K562 (cell line): ENCODE measurements around the gene FETUB. TPM values are rescaled to one million over a fixed set of nuclear protein-coding genes. Genes with fewer than 3 reads are reported as not detected.

Experiments
- ATAC-seq: fragments of 200-7000 bp; cut with Tn5 transposase; 3 replicates; pipeline ENCODE4 v1.9.1; 2020; ENCODE audit warnings: moderate library complexity
- BruUV-seq: library from RNA; stranded (reverse); fragments of 400-500 nt; replicated peaks from 2 replicates; lab custom pipeline; 2021; lab: Mats Ljungman, UMichigan
- CTCF ChIA-PET: fragments of 300-600 bp; formaldehyde crosslinking; extraction: SDS; loops from one replicate; lab custom pipeline; 2021; ENCODE audit warnings: low intra/inter-chr PET ratio; lab: Yijun Ruan, JAX
- POLR2A ChIA-PET: fragments of 300-600, 350-650 bp; sonication (Branson Sonifier 250); formaldehyde crosslinking; extraction: SDS; loops from one replicate; lab custom pipeline; 2021; ENCODE audit warnings: antibody characterized with exemption, inconsistent platforms; lab: Yijun Ruan, JAX
- DNase-seq, 4 experiments: peaks; one replicate each; pipeline versions ENCODE4 v3.0.0 to v3.0.0-alpha.2; 2011 to 2018; ENCODE audit warnings: low spot score in 3 of 4, mixed read lengths in 3 of 4; ENCODE audit errors: extremely low read depth in 1 of 4
- FAIRE-seq: peaks from 2 replicates; lab custom pipeline; 2011; peaks lifted over from hg19 to GRCh38; lab: Jason Lieb, UNC
- H2AFZ ChIP-seq: 2 replicates; pipeline ENCODE4 v1.6.0; 2011; ENCODE audit warnings: low read depth, low read length, control low read depth, inconsistent platforms
- H3K27ac ChIP-seq: fragments of 200-600 bp; 3 replicates; pipeline ENCODE4 v1.8.0; 2011; ENCODE audit warnings: low read depth, mild to moderate bottlenecking, control low read depth, inconsistent platforms, low read length, moderate library complexity, mixed read lengths; ENCODE audit errors: extremely low read depth
- H3K27me3 ChIP-seq, 2 experiments: fragments of 300-600 bp in 1 of 2; 2 replicates in 1 of 2; 3 replicates in 1 of 2; pipeline versions ENCODE4 v1.6.0 to v1.8.0; 2011; ENCODE audit warnings: inconsistent platforms in 2 of 2, low read length in 2 of 2, mild to moderate bottlenecking in 1 of 2, mixed read lengths in 1 of 2, moderate library complexity in 1 of 2; ENCODE audit not compliant: control insufficient read depth in 2 of 2, insufficient read depth in 2 of 2
- H3K36me3 ChIP-seq: fragments of 300-600 bp; 3 replicates; pipeline ENCODE4 v1.8.0; 2011; ENCODE audit warnings: mild to moderate bottlenecking, low read length, inconsistent platforms; ENCODE audit not compliant: control insufficient read depth, insufficient read depth
- H3K4me1 ChIP-seq, 2 experiments: fragments of 200-600 bp in 1 of 2; replicated peaks in 1 of 2; 2 replicates in 1 of 2; 3 replicates in 1 of 2; pipeline versions ENCODE4 v1.5.1 to v1.8.0; 2011; ENCODE audit warnings: inconsistent platforms in 2 of 2, low read length in 2 of 2, mild to moderate bottlenecking in 1 of 2, mixed read lengths in 1 of 2, moderate library complexity in 1 of 2; ENCODE audit not compliant: control insufficient read depth in 2 of 2, insufficient read depth in 2 of 2
- H3K4me2 ChIP-seq: 2 replicates; pipeline ENCODE4 v1.6.1; 2011; ENCODE audit warnings: low read length, control low read depth, inconsistent platforms, mixed read lengths; ENCODE audit not compliant: insufficient read depth
- H3K4me3 ChIP-seq: fragments of 200-600 bp; sonication (generic), shearing (Covaris generic); 2 replicates; pipeline ENCODE4 v1.5.1; 2016; ENCODE audit warnings: control low read depth, inconsistent platforms
- H3K79me2 ChIP-seq: fragments of 200-600 bp; 3 replicates; pipeline ENCODE4 v1.8.0; 2011; ENCODE audit warnings: low read length, inconsistent platforms; ENCODE audit not compliant: control insufficient read depth, insufficient read depth
- H3K9ac ChIP-seq, 2 experiments: 2 replicates each; pipeline versions ENCODE4 v1.6.0 to v1.6.1; 2011; ENCODE audit warnings: low read depth in 2 of 2, low read length in 2 of 2, control low read depth in 1 of 2, inconsistent platforms in 1 of 2, mild to moderate bottlenecking in 1 of 2, mixed read lengths in 1 of 2; ENCODE audit not compliant: insufficient read depth in 1 of 2
- H3K9me1 ChIP-seq: one replicate; pipeline ENCODE4 v1.6.0; 2011; ENCODE audit warnings: inconsistent platforms, mild to moderate bottlenecking, low read length, moderate library complexity; ENCODE audit not compliant: control insufficient read depth, insufficient read depth
- H3K9me3 ChIP-seq: replicated peaks from 2 replicates; pipeline ENCODE4 v1.5.1; 2011; ENCODE audit warnings: low read depth, low read length, inconsistent platforms; ENCODE audit not compliant: control insufficient read depth, insufficient read depth
- H4K20me1 ChIP-seq: replicated peaks from 2 replicates; pipeline ENCODE4 v1.6.1; 2011; ENCODE audit warnings: low read length, inconsistent platforms, mixed read lengths; ENCODE audit not compliant: control insufficient read depth, insufficient read depth
- CBX8 ChIP-seq: fragments of 200-600 bp; sonication (generic); IDR thresholded peaks from 2 replicates; pipeline ENCODE4 v1.6.1; 2012; ENCODE audit warnings: borderline replicate concordance, mixed run types, low read depth, mild to moderate bottlenecking, moderate library complexity, mixed read lengths, low read length, control low read depth, inconsistent platforms; ENCODE audit not compliant: poor library complexity, severe bottlenecking; ENCODE audit errors: extremely low read depth
- GTF2E2 ChIP-seq: fragments of 200-800 bp; sonication (Bioruptor generic); IDR thresholded peaks from 2 replicates; pipeline ENCODE4 v1.6.1; 2016; ENCODE audit warnings: missing genetic modification characterization, missing compliant biosample characterization
- L3MBTL2 ChIP-seq: fragments of 450-650 bp; IDR thresholded peaks from 2 replicates; pipeline ENCODE4 v1.6.1; 2016; ENCODE audit warnings: mild to moderate bottlenecking, moderate library complexity
- REST ChIP-seq, 2 experiments: fragments of 450-650 bp; formaldehyde crosslinking in 1 of 2; IDR thresholded peaks; 2 replicates each; pipeline versions ENCODE4 v1.4.0 to v1.6.1; 2014 to 2020; ENCODE audit warnings: mild to moderate bottlenecking in 2 of 2, borderline replicate concordance in 1 of 2, low read depth in 1 of 2
- SIRT6 ChIP-seq: IDR thresholded peaks from one replicate; pipeline ENCODE4 v1.6.1; 2012; ENCODE audit warnings: low read depth, mild to moderate bottlenecking, control low read depth, inconsistent platforms, low read length, moderate library complexity
- whole genome bisulfite sequencing: fragments of 100-300 bp; shearing (Covaris generic); methylation state at CpG from one replicate; pipeline ENCODE4 v1.1.6; 2016; ENCODE audit warnings: low coverage, mixed read lengths; ENCODE audit not compliant: insufficient coverage; ENCODE audit errors: missing lambda C conversion rate; 5-methylcytosine and 5-hydroxymethylcytosine counted together
- in situ Hi-C: fragments of 300-500 bp; cut with MboI; formaldehyde crosslinking; loops from 4 replicates; pipeline ENCODE4 v1.15.0; 2018; ENCODE audit warnings: inconsistent platforms, mixed read lengths
- intact Hi-C: fragments of 100-400 bp; cut with micrococcal nuclease; formaldehyde crosslinking; loops from 2 replicates; pipeline ENCODE4 v1.14.2; 2022
- polyA plus RNA-seq, 8 experiments: library from polyadenylated mRNA; depleted of rRNA in 4 of 8; stranded (reverse) in 5 of 8; unstranded in 3 of 8; fragments of >200 nt; fragmentation: Nextera tagmentation in 2 of 8; fragmentation: Illumina TruSeq in 1 of 8; extraction: Ambion mirVana in 2 of 8; extraction: Trizol in 1 of 8; gene quantifications; 2 replicates each; pipeline versions ENCODE4 v1.2.1 to v1.2.3, GENCODE V29; 2011 to 2014; ENCODE audit warnings: inconsistent platforms in 1 of 8, missing spikeins in 1 of 8
- total RNA-seq, 7 experiments: library from RNA; depleted of rRNA in 6 of 7; stranded (reverse); fragments of >200 nt in 6 of 7; fragmentation: Illumina TruSeq in 2 of 7; extraction: Trizol in 2 of 7; gene quantifications; 2 replicates each; pipeline versions ENCODE4 v1.2.1 to v1.2.3, GENCODE V29; 2011 to 2021; ENCODE audit warnings: low replicate concordance in 1 of 7

Gene FETUB
- total and polyA plus RNA-seq, 9 of the 15 experiments (the other 6 are each of a cell fraction or from before 2014, with no cell fraction given) = not detected

DNA sequence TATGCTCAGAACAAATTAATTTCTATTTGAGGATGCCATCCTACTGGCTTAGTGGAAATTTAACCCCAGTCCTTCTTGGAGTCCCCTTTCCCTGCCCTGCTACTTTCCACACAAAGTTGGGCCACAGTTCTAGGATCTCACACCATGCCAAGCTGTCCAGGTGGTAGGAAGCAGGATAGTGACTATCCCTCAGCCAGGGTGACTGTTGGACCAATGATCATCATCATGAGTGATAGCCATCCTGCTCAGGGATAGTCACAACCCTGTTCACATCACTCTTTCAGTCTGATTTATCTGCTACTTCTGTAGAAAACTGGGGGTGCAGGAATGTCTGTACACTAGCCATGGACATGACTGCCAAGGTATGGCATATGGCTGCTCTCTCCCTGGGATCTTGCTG lies 38.4 kb downstream of the FETUB start:
- no peak for TF ChIP-seq L3MBTL2
- ChIA-PET CTCF (no interaction called here), POLR2A (interaction anchor here (0.6 kb wide), 1 partner anchor 111 kb away, joined by 3 read pairs; no protein-coding TSS in a partner anchor)
- no peak overlapping the region for H3K4me3 ChIP-seq
- BruUV-seq = no TSS peak
- H3K9ac ChIP-seq = no peak overlapping the region
- peaks cover 7 to 43% of the 10 kb centered on the region in 2 experiments for H3K27me3 ChIP-seq
- H2AFZ ChIP-seq = no peak overlapping the region
- no peaks in the 10 kb centered on the region for H3K79me2 ChIP-seq
- ATAC-seq (no peak), DNase-seq (no peak), FAIRE-seq (no peak)
- H3K36me3 ChIP-seq = no peaks in the 10 kb centered on the region
- intact Hi-C loops = no loop called here
- no peaks in the 10 kb centered on the region; the same call in 1 of the 2 replicates for H4K20me1 ChIP-seq
- H3K4me1 ChIP-seq = no peaks in the 10 kb centered on the region; a peak in 1 of 5 replicates
- H3K9me1 ChIP-seq = no peaks in the 10 kb centered on the region
- no peak overlapping the region for H3K27ac ChIP-seq
- H3K4me2 ChIP-seq = no peak overlapping the region
- no peaks in the 10 kb centered on the region for H3K9me3 ChIP-seq
- in situ Hi-C loops = no loop called here

- ChIA-PET POLR2A (interaction anchor here (0.6 kb wide), 1 partner anchor 112 kb away, joined by 3 read pairs; no protein-coding TSS in a partner anchor), CTCF (no interaction called here)
- Histone ChIP-seq H3K9ac (no peak overlapping the region), H4K20me1 (no peaks in the 10 kb centered on the region; the same call in 1 of the 2 replicates), H3K4me2 (no peak overlapping the region), H3K27ac (no peak overlapping the region), H3K9me3 (no peaks in the 10 kb centered on the region), H3K27me3 (peaks cover 2 to 40% of the 10 kb centered on the region in 2 experiments), H2AFZ (no peak overlapping the region), H3K9me1 (no peaks in the 10 kb centered on the region), H3K36me3 (no peaks in the 10 kb centered on the region), H3K79me2 (no peaks in the 10 kb centered on the region), H3K4me1 (no peaks in the 10 kb centered on the region; a peak in 1 of 5 replicates), H3K4me3 (no peak overlapping the region)
- 0% methylated on average over 1 of the region's 1 CpG for WGBS
- intact Hi-C loops (no loop called here), in situ Hi-C loops (no loop called here)
- FAIRE-seq (no peak), ATAC-seq (no peak), DNase-seq (no peak)
- no TSS peak for BruUV-seq
- TF ChIP-seq REST (IDR thresholded peaks at IDR 0.05; ENCODE audit: borderline replicate concordance) = no peak
- TF ChIP-seq REST (CRISPR knock-in tag; IDR thresholded peaks at IDR 0.05; ENCODE audit: low read depth) = no peak
- TF ChIP-seq GTF2E2 (tag) = no peak
- no peak for TF ChIP-seq CBX8
- TF ChIP-seq SIRT6 = no peak
These were observed 39.0 kb downstream of the FETUB start for GRCh38 chr3:186679151-186679550.
